Measurements from ENCODE around the gene AGBL3.

The AGBL3 gene

GRCh38 chr7:135150072-135150782 is 163.9 kb downstream of the AGBL3 start:
- DNase-seq: no peak

GRCh38 chr7:135151132-135151531 is 164.8 kb downstream of the AGBL3 start:
- no peak for DNase-seq

GRCh38 chr7:135151533-135151932 is 165.2 kb downstream of the AGBL3 start:
- no peak for DNase-seq

- DNase-seq: no peak
Measured at GRCh38 chr7:135152442-135152841, 166.1 kb downstream of the AGBL3 start.

- DNase-seq: no peak
Measured at GRCh38 chr7:135154734-135155133, 168.4 kb downstream of the AGBL3 start.

- DNase-seq: no peak
Measured at GRCh38 chr7:135156290-135156689, 170.0 kb downstream of the AGBL3 start.

GRCh38 chr7:135158141-135158655 is 171.9 kb downstream of the AGBL3 start:
- no peak for DNase-seq

- no peak for DNase-seq
Measured at GRCh38 chr7:135158874-135159273, 172.6 kb downstream of the AGBL3 start.

- DNase-seq: no peak
Measured at GRCh38 chr7:135159359-135160085, 173.2 kb downstream of the AGBL3 start.

GRCh38 chr7:135160098-135160857 is 174.0 kb downstream of the AGBL3 start:
- no peak for DNase-seq

GRCh38 chr7:135160858-135161653 is 174.7 kb downstream of the AGBL3 start:
- no peak for DNase-seq

- DNase-seq: no peak
Measured at GRCh38 chr7:135161669-135162068, 175.4 kb downstream of the AGBL3 start.

- DNase-seq: no peak
Measured at GRCh38 chr7:135162382-135163001, 176.2 kb downstream of the AGBL3 start.

- no peak for DNase-seq
Measured at GRCh38 chr7:135164357-135165061, 178.2 kb downstream of the AGBL3 start.

- DNase-seq: no peak
Measured at GRCh38 chr7:135165862-135166261, 179.6 kb downstream of the AGBL3 start.

GRCh38 chr7:135166338-135166990 is 180.2 kb downstream of the AGBL3 start:
- DNase-seq: no peak

GRCh38 chr7:135167365-135167917 is 181.1 kb downstream of the AGBL3 start:
- no peak for DNase-seq

GRCh38 chr7:135168001-135168400 is 181.7 kb downstream of the AGBL3 start:
- DNase-seq: peak; percentile 22

GRCh38 chr7:135168489-135169140 is 182.3 kb downstream of the AGBL3 start:
- no peak for DNase-seq

Data from activated CD4-positive, alpha-beta T cell treated with anti-CD3 and anti-CD28 coated beads, Interleukin-2, amount 50 U/mL, for 1 hour (primary cell).